KMS-11 (cell line): ENCODE results near the gene HINT1.
A peak's percentile ranks its signal among the peaks of the same experiment; 100 is the strongest.

Source experiments
- H2AFZ ChIP-seq: fragments of 200-600 bp; sonication (generic); 2 replicates; pipeline ENCODE4 v1.6.1; 2016; ENCODE audit warnings: antibody characterized with exemption, mixed run types, low read depth
- H3K27ac ChIP-seq: fragments of 200-600 bp; sonication (generic); 2 replicates; pipeline ENCODE4 v1.6.1; 2016; ENCODE audit warnings: mild to moderate bottlenecking, mixed run types
- H3K27me3 ChIP-seq: fragments of 200-600 bp; sonication (generic); 2 replicates; pipeline ENCODE4 v1.6.1; 2017; ENCODE audit warnings: mild to moderate bottlenecking, low read depth, mixed run types, moderate library complexity; ENCODE audit not compliant: insufficient read depth
- H3K36me3 ChIP-seq: fragments of 200-600 bp; sonication (generic); 2 replicates; pipeline ENCODE4 v1.6.1; 2017; ENCODE audit warnings: mild to moderate bottlenecking, mixed run types; ENCODE audit not compliant: insufficient read depth
- H3K4me1 ChIP-seq: fragments of 200-600 bp; sonication (generic); 2 replicates; pipeline ENCODE4 v1.6.1; 2016; ENCODE audit warnings: mild to moderate bottlenecking, low read depth, mixed run types; ENCODE audit not compliant: poor library complexity, severe bottlenecking
- H3K4me2 ChIP-seq: fragments of 200-600 bp; sonication (generic); 2 replicates; pipeline ENCODE4 v1.7.0; 2016; ENCODE audit warnings: mild to moderate bottlenecking, mixed run types
- H3K4me3 ChIP-seq: fragments of 200-600 bp; sonication (generic); IDR thresholded peaks from 2 replicates; pipeline ENCODE4 v1.6.1; 2017; ENCODE audit warnings: low read depth, low read length, mixed read lengths; ENCODE audit not compliant: insufficient read depth
- H3K79me2 ChIP-seq: fragments of 200-600 bp; sonication (generic); 2 replicates; pipeline ENCODE4 v1.6.1; 2016; ENCODE audit warnings: low read depth, mixed run types; ENCODE audit not compliant: insufficient read depth
- H3K9ac ChIP-seq: fragments of 200-600 bp; sonication (generic); 2 replicates; pipeline ENCODE4 v1.6.1; 2016; ENCODE audit warnings: mild to moderate bottlenecking, mixed run types
- H4K20me1 ChIP-seq: fragments of 200-600 bp; sonication (generic); 2 replicates; pipeline ENCODE4 v1.6.1; 2016; ENCODE audit warnings: mild to moderate bottlenecking, mixed run types; ENCODE audit not compliant: insufficient read depth
- CTCF ChIP-seq: fragments of 200-600 bp; sonication (generic); conservative IDR thresholded peaks from 2 replicates; pipeline ENCODE4 v1.6.1; 2017; ENCODE audit warnings: low read depth, mild to moderate bottlenecking, antibody characterized with exemption, low read length, moderate library complexity, mixed read lengths

HINT1 gene

GRCh38 chr5:131114754-131115153, 50.3 kb downstream of the HINT1 start:
- Histone ChIP-seq H3K4me1 (no peaks in the 10 kb centered on the region), H3K27ac (no peak overlapping the region), H3K27me3 (no peaks in the 10 kb centered on the region), H3K4me2 (no peak overlapping the region), H2AFZ (no peak overlapping the region), H3K4me3 (no peak overlapping the region), H3K36me3 (no peaks in the 10 kb centered on the region), H4K20me1 (no peaks in the 10 kb centered on the region), H3K9ac (no peak overlapping the region), H3K79me2 (no peaks in the 10 kb centered on the region)
- no peak for TF ChIP-seq CTCF

- H3K27ac ChIP-seq, result no peak overlapping the region
- H3K79me2 ChIP-seq, result no peaks in the 10 kb centered on the region
- H3K36me3 ChIP-seq, result no peaks in the 10 kb centered on the region
- no peaks in the 10 kb centered on the region for H4K20me1 ChIP-seq
- H3K4me3 ChIP-seq, result no peak overlapping the region
- no peaks in the 10 kb centered on the region for H3K27me3 ChIP-seq
- H3K4me1 ChIP-seq, result no peaks in the 10 kb centered on the region
- no peak for TF ChIP-seq CTCF
- no peak overlapping the region for H3K4me2 ChIP-seq
- H2AFZ ChIP-seq, result no peak overlapping the region
- H3K9ac ChIP-seq, result no peak overlapping the region
Measured at GRCh38 chr5:131112424-131112823, 52.6 kb downstream of the HINT1 start.

- H3K4me3 ChIP-seq, result no peak overlapping the region
- H3K79me2 ChIP-seq, result no peaks in the 10 kb centered on the region
- no peak for TF ChIP-seq CTCF
Measured at GRCh38 chr5:131110256-131110594, 54.8 kb downstream of the HINT1 start.

GRCh38 chr5:131109540-131110255, 55.4 kb downstream of the HINT1 start:
- Histone ChIP-seq H2AFZ (no peak overlapping the region), H3K9ac (no peak overlapping the region)

More at GRCh38 chr5:131110256-131110594, 54.8 kb downstream of the HINT1 start:
- Histone ChIP-seq H3K36me3 (no peaks in the 10 kb centered on the region), H3K4me1 (no peaks in the 10 kb centered on the region), H4K20me1 (no peaks in the 10 kb centered on the region), H3K27me3 (no peaks in the 10 kb centered on the region), H3K27ac (no peak overlapping the region), H2AFZ (no peak overlapping the region), H3K4me2 (no peak overlapping the region), H3K9ac (no peak overlapping the region)

More at GRCh38 chr5:131109540-131110255, 55.4 kb downstream of the HINT1 start:
- Histone ChIP-seq H3K79me2 (no peaks in the 10 kb centered on the region), H3K4me3 (no peak overlapping the region), H3K36me3 (no peaks in the 10 kb centered on the region), H3K27ac (no peak overlapping the region), H3K4me1 (no peaks in the 10 kb centered on the region), H3K4me2 (no peak overlapping the region), H4K20me1 (no peaks in the 10 kb centered on the region), H3K27me3 (no peaks in the 10 kb centered on the region)
- peak; percentile 79 for TF ChIP-seq CTCF
